HCT116 (cell line): ENCODE data around the gene MYOZ2. TPM values are rescaled to one million over a fixed set of nuclear protein-coding genes. Genes with fewer than 3 reads are reported as not detected.

Source experiments
- ATAC-seq: fragments of 200-7000 bp; cut with Tn5 transposase; 2 replicates; pipeline ENCODE4 v1.9.1; 2020; ENCODE audit warnings: mild to moderate bottlenecking, moderate library complexity
- BruUV-seq: library from RNA; stranded (reverse); fragments of 400-500 nt; replicated peaks from 2 replicates; lab custom pipeline; 2021; lab: Mats Ljungman, UMichigan
- CTCF ChIA-PET: fragments of 300-600 bp; sonication (Branson Sonifier 250); formaldehyde crosslinking; loops from one replicate; lab custom pipeline; 2021; ENCODE audit warnings: antibody characterized with exemption; lab: Charles Lee
- POLR2A ChIA-PET: fragments of 300-600, 350-600 bp; sonication (Branson Sonifier 250); formaldehyde crosslinking; loops from one replicate; lab custom pipeline; 2021; ENCODE audit warnings: antibody characterized with exemption; lab: Charles Lee
- RAD21 ChIA-PET, 2 experiments: fragments of 300-600 bp; sonication (Branson Sonifier 250); formaldehyde crosslinking; loops; one replicate each; lab custom pipeline; 2023; ENCODE audit warnings: low total read pairs in 2 of 2; ENCODE audit not compliant: uncharacterized antibody in 2 of 2, unreplicated experiment in 2 of 2, low non-redundant PET in 1 of 2; lab: Charles Lee
- DNase-seq: peaks from one replicate; pipeline ENCODE4 v3.0.0-alpha.2; 2010; ENCODE audit warnings: low read depth, low spot score
- H2AFZ ChIP-seq: fragments of 200-600 bp; shearing (Covaris generic), sonication (generic); 2 replicates; pipeline ENCODE4 v1.6.1; 2017; ENCODE audit warnings: low read depth, mixed run types, mixed read lengths, antibody characterized with exemption, low read length; ENCODE audit not compliant: poor library complexity, severe bottlenecking
- H3K27ac ChIP-seq: 2 replicates; pipeline ENCODE4 v1.5.1; 2012; ENCODE audit warnings: low read depth, low read length
- H3K27me3 ChIP-seq: fragments of 200-600 bp; sonication (generic); 2 replicates; pipeline ENCODE4 v1.6.1; 2016; ENCODE audit warnings: mixed run types, low read length, mixed read lengths; ENCODE audit not compliant: insufficient read depth
- H3K36me3 ChIP-seq, 2 experiments: fragments of 200-500 bp in 1 of 2; fragments of 200-600 bp in 1 of 2; sonication (Bioruptor generic) in 1 of 2; sonication (generic) in 1 of 2; 2 replicates each; pipeline versions ENCODE4 v1.5.1 to v1.6.1; 2014 to 2016; ENCODE audit warnings: low read length in 2 of 2, inconsistent platforms in 1 of 2, mixed read lengths in 1 of 2, mixed run types in 1 of 2; ENCODE audit not compliant: insufficient read depth in 2 of 2, control insufficient read depth in 1 of 2
- H3K4me1 ChIP-seq, 2 experiments: fragments of 200-600 bp in 1 of 2; sonication (generic) in 1 of 2; 2 replicates each; pipeline versions ENCODE4 v1.5.1 to v1.6.1; 2012 to 2017; ENCODE audit warnings: low read length in 2 of 2, inconsistent platforms in 1 of 2, mild to moderate bottlenecking in 1 of 2, mixed read lengths in 1 of 2, mixed run types in 1 of 2, moderate library complexity in 1 of 2; ENCODE audit not compliant: insufficient read depth in 2 of 2, control insufficient read depth in 1 of 2
- H3K4me2 ChIP-seq: fragments of 200-600 bp; sonication (generic); 2 replicates; pipeline ENCODE4 v1.6.1; 2017; ENCODE audit warnings: mixed run types, low read length, mixed read lengths
- H3K4me3 ChIP-seq, 2 experiments: fragments of 200-600 bp in 1 of 2; sonication (generic) in 1 of 2; replicated peaks in 1 of 2; 2 replicates each; pipeline ENCODE4 v1.5.1; 2011 to 2016; ENCODE audit warnings: low read length in 2 of 2, control low read depth in 1 of 2, low read depth in 1 of 2, mild to moderate bottlenecking in 1 of 2, mixed read lengths in 1 of 2, mixed run types in 1 of 2
- H3K79me2 ChIP-seq: fragments of 200-600 bp; sonication (generic); 2 replicates; pipeline ENCODE4 v1.6.1; 2017; ENCODE audit warnings: mild to moderate bottlenecking, mixed run types, low read length, moderate library complexity, mixed read lengths; ENCODE audit not compliant: insufficient read depth
- H3K9ac ChIP-seq: fragments of 200-600 bp; sonication (generic); 2 replicates; pipeline ENCODE4 v1.6.1; 2016; ENCODE audit warnings: low read length, mixed read lengths
- H3K9me2 ChIP-seq: fragments of 200-600 bp; sonication (generic), shearing (Covaris generic); 2 replicates; pipeline ENCODE4 v1.6.1; 2017; ENCODE audit warnings: mixed run types, mild to moderate bottlenecking, moderate library complexity; ENCODE audit not compliant: insufficient read depth
- H3K9me3 ChIP-seq, 2 experiments: fragments of 200-500 bp in 1 of 2; fragments of 200-600 bp in 1 of 2; sonication (Bioruptor generic) in 1 of 2; sonication (generic) in 1 of 2; 2 replicates each; pipeline ENCODE4 v1.6.1; 2014 to 2017; ENCODE audit warnings: low read length in 2 of 2, mixed read lengths in 2 of 2, inconsistent platforms in 1 of 2, low read depth in 1 of 2, mild to moderate bottlenecking in 1 of 2, mixed run types in 1 of 2, moderate library complexity in 1 of 2; ENCODE audit not compliant: control insufficient read depth in 1 of 2, insufficient read depth in 1 of 2
- H4K20me1 ChIP-seq: fragments of 200-600 bp; sonication (generic), shearing (Covaris generic); 2 replicates; pipeline ENCODE4 v1.6.1; 2017; ENCODE audit warnings: mixed run types, mild to moderate bottlenecking, moderate library complexity; ENCODE audit not compliant: insufficient read depth
- EGR1 ChIP-seq: IDR thresholded peaks from 2 replicates; pipeline ENCODE4 v1.6.1; 2012; ENCODE audit warnings: low read depth
- ELF1 ChIP-seq: IDR thresholded peaks from 2 replicates; pipeline ENCODE4 v1.6.1; 2012; ENCODE audit warnings: low read depth, borderline replicate concordance
- EZH2 ChIP-seq: fragments of 200-600 bp; sonication (generic); IDR thresholded peaks from 2 replicates; pipeline ENCODE4 v1.6.1; 2017; ENCODE audit warnings: antibody characterized with exemption, mixed run types
- FOSL1 ChIP-seq: IDR thresholded peaks from 2 replicates; pipeline ENCODE4 v1.6.1; 2012; ENCODE audit warnings: low read depth
- JUND ChIP-seq: IDR thresholded peaks from 2 replicates; pipeline ENCODE4 v1.6.1; 2012
- POLR2A ChIP-seq: IDR thresholded peaks from 2 replicates; pipeline ENCODE4 v1.7.0; 2011; ENCODE audit warnings: borderline replicate concordance; ENCODE audit not compliant: insufficient read depth, insufficient read length; ENCODE audit errors: extremely low read depth
- POLR2AphosphoS5 ChIP-seq: IDR thresholded peaks from 2 replicates; pipeline ENCODE4 v1.6.1; 2011; ENCODE audit warnings: mild to moderate bottlenecking, low read depth, low read length, moderate library complexity
- RAD21 ChIP-seq: IDR thresholded peaks from 2 replicates; pipeline ENCODE4 v1.6.1; 2012; ENCODE audit warnings: low read depth, mild to moderate bottlenecking
- SP1 ChIP-seq: IDR thresholded peaks from 2 replicates; pipeline ENCODE4 v1.6.1; 2012; ENCODE audit warnings: low read depth
- SRF ChIP-seq: IDR thresholded peaks from 2 replicates; pipeline ENCODE4 v1.6.1; 2012; ENCODE audit warnings: low read depth
- TCF7L2 ChIP-seq: IDR thresholded peaks from 2 replicates; pipeline ENCODE4 v1.7.0; 2011; ENCODE audit warnings: borderline replicate concordance, inconsistent platforms; ENCODE audit not compliant: insufficient read depth, insufficient read length; ENCODE audit errors: extremely low read depth
- YY1 ChIP-seq: IDR thresholded peaks from 2 replicates; pipeline ENCODE4 v1.6.1; 2011; ENCODE audit warnings: low read length, low read depth, moderate library complexity, mild to moderate bottlenecking; ENCODE audit not compliant: insufficient replicate concordance; ENCODE audit errors: extremely low read depth
- intact Hi-C: fragments of 100-400 bp; cut with micrococcal nuclease; formaldehyde crosslinking; loops from 2 replicates; pipeline ENCODE4 v1.10.0; 2022
- total RNA-seq: library from RNA; stranded (reverse); gene quantifications from one replicate; pipeline ENCODE4 v1.2.1, GENCODE V29; 2021; ENCODE audit not compliant: unreplicated experiment
- TF ChIP-seq, protein P1 (sequence below): IDR thresholded peaks from 2 replicates; pipeline ENCODE4 v1.6.1; 2011; ENCODE audit warnings: mild to moderate bottlenecking, low read length, moderate library complexity; ENCODE audit not compliant: insufficient replicate concordance; ENCODE audit errors: extremely low read depth
- TF ChIP-seq, protein P2 (sequence below), 3 experiments: fragments of 200-600 bp in 1 of 3; sonication (generic) in 1 of 3; IDR thresholded peaks in 2 of 3; conservative IDR thresholded peaks in 1 of 3; 2 replicates each; pipeline ENCODE4 v1.5.1; 2012 to 2017; ENCODE audit warnings: low read depth in 2 of 3, low read length in 2 of 3, antibody characterized with exemption in 1 of 3, borderline replicate concordance in 1 of 3, control low read depth in 1 of 3, mild to moderate bottlenecking in 1 of 3, mixed read lengths in 1 of 3, mixed run types in 1 of 3, moderate library complexity in 1 of 3; ENCODE audit not compliant: insufficient read depth in 1 of 3
- TF ChIP-seq, protein P3 (sequence below): IDR thresholded peaks from 2 replicates; pipeline ENCODE4 v1.6.1; 2012; ENCODE audit warnings: low read depth

The MYOZ2 gene
- total RNA-seq, 1 experiment from 2014 or later = not detected

DNA sequence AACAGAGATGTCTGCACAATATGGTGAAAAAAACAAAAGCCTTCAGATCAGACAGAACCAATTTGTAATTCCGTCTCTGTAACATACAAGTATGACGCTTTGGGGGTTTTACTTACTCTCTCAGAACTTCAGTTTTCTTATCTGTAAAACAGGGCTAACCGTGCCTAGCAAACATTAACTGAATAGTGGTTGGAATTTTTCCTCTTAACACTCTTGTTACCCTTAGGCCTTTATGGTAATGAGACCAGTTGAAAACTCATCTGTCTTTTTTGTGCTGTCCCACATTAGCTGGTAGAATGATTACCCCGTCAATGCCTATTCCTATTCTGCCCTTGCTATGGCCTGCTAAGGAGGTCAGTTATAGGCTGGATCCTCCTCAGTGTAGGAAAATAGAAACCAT lies 4.5 kb upstream of the MYOZ2 start:
- Histone ChIP-seq H3K9me3 (no peaks in the 10 kb centered on the region), H2AFZ (no peak overlapping the region), H3K27me3 (no peaks in the 10 kb centered on the region), H3K4me1 (peaks cover 0 to 6% of the 10 kb centered on the region in 2 experiments; a peak in 1 of 4 replicates), H3K79me2 (no peaks in the 10 kb centered on the region), H3K27ac (no peak overlapping the region), H3K9me2 (no peaks in the 10 kb centered on the region), H3K9ac (no peak overlapping the region), H3K36me3 (no peaks in the 10 kb centered on the region), H4K20me1 (no peaks in the 10 kb centered on the region), H3K4me3 (no peak overlapping the region), H3K4me2 (no peak overlapping the region)
- POLR2A ChIA-PET = no interaction called here
- RAD21 ChIA-PET = no interaction called here
- ATAC-seq = no peak
- no TSS peak for BruUV-seq
- CTCF ChIA-PET = no interaction called here
- TF ChIP-seq EZH2 = no peak
- TF ChIP-seq POLR2A = no peak
- TF ChIP-seq, protein P1, sequence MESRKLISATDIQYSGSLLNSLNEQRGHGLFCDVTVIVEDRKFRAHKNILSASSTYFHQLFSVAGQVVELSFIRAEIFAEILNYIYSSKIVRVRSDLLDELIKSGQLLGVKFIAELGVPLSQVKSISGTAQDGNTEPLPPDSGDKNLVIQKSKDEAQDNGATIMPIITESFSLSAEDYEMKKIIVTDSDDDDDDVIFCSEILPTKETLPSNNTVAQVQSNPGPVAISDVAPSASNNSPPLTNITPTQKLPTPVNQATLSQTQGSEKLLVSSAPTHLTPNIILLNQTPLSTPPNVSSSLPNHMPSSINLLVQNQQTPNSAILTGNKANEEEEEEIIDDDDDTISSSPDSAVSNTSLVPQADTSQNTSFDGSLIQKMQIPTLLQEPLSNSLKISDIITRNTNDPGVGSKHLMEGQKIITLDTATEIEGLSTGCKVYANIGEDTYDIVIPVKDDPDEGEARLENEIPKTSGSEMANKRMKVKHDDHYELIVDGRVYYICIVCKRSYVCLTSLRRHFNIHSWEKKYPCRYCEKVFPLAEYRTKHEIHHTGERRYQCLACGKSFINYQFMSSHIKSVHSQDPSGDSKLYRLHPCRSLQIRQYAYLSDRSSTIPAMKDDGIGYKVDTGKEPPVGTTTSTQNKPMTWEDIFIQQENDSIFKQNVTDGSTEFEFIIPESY = no peak
- TF ChIP-seq FOSL1 = no peak
- TF ChIP-seq ELF1 = no peak
- TF ChIP-seq, protein P2, sequence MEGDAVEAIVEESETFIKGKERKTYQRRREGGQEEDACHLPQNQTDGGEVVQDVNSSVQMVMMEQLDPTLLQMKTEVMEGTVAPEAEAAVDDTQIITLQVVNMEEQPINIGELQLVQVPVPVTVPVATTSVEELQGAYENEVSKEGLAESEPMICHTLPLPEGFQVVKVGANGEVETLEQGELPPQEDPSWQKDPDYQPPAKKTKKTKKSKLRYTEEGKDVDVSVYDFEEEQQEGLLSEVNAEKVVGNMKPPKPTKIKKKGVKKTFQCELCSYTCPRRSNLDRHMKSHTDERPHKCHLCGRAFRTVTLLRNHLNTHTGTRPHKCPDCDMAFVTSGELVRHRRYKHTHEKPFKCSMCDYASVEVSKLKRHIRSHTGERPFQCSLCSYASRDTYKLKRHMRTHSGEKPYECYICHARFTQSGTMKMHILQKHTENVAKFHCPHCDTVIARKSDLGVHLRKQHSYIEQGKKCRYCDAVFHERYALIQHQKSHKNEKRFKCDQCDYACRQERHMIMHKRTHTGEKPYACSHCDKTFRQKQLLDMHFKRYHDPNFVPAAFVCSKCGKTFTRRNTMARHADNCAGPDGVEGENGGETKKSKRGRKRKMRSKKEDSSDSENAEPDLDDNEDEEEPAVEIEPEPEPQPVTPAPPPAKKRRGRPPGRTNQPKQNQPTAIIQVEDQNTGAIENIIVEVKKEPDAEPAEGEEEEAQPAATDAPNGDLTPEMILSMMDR (IDR thresholded peaks at IDR 0.05 in 2 of 3, conservative IDR thresholded peaks at IDR 0.05 in 1 of 3; ENCODE audit: borderline replicate concordance in 1 of 3, insufficient read depth in 1 of 3, low read depth in 2 of 3, low read length in 2 of 3) = no peak
- TF ChIP-seq JUND = no peak
- TF ChIP-seq SRF = no peak
- no peak for TF ChIP-seq RAD21
- no peak for TF ChIP-seq YY1
- TF ChIP-seq, protein P3, sequence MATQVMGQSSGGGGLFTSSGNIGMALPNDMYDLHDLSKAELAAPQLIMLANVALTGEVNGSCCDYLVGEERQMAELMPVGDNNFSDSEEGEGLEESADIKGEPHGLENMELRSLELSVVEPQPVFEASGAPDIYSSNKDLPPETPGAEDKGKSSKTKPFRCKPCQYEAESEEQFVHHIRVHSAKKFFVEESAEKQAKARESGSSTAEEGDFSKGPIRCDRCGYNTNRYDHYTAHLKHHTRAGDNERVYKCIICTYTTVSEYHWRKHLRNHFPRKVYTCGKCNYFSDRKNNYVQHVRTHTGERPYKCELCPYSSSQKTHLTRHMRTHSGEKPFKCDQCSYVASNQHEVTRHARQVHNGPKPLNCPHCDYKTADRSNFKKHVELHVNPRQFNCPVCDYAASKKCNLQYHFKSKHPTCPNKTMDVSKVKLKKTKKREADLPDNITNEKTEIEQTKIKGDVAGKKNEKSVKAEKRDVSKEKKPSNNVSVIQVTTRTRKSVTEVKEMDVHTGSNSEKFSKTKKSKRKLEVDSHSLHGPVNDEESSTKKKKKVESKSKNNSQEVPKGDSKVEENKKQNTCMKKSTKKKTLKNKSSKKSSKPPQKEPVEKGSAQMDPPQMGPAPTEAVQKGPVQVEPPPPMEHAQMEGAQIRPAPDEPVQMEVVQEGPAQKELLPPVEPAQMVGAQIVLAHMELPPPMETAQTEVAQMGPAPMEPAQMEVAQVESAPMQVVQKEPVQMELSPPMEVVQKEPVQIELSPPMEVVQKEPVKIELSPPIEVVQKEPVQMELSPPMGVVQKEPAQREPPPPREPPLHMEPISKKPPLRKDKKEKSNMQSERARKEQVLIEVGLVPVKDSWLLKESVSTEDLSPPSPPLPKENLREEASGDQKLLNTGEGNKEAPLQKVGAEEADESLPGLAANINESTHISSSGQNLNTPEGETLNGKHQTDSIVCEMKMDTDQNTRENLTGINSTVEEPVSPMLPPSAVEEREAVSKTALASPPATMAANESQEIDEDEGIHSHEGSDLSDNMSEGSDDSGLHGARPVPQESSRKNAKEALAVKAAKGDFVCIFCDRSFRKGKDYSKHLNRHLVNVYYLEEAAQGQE = no peak
- no peak for TF ChIP-seq EGR1
- TF ChIP-seq SP1 = no peak
- no peak for TF ChIP-seq TCF7L2
- no peak for TF ChIP-seq POLR2AphosphoS5
- intact Hi-C loops = no loop called here
- DNase-seq = no peak
